Mesenchymal stem cell (in vitro differentiated cells and primary cell): ENCODE results near the gene YAF2.
"Not testable (repeated sequence)": the region's sequence is repeated elsewhere in the genome, so short reads cannot be mapped to it uniquely, and the experiment has no call there.

Experiments
- DNase-seq: peaks from one replicate; pipeline ENCODE4 v3.0.0-alpha.2; 2013
- H2AFZ ChIP-seq: one replicate; pipeline ENCODE4 v1.6.1; 2013; ENCODE audit warnings: low read depth, mild to moderate bottlenecking, control low read depth, inconsistent platforms, low read length, moderate library complexity
- H2AK5ac ChIP-seq: 2 replicates; pipeline ENCODE4 v1.6.1; 2013; ENCODE audit warnings: low read length, moderate library complexity, mild to moderate bottlenecking, inconsistent platforms; ENCODE audit not compliant: severe bottlenecking
- H2BK120ac ChIP-seq: one replicate; pipeline ENCODE4 v1.6.1; 2013; ENCODE audit warnings: low read depth, mild to moderate bottlenecking, inconsistent platforms, low read length, moderate library complexity
- H2BK12ac ChIP-seq, 2 experiments: one replicate each; pipeline ENCODE4 v1.6.1; 2013; ENCODE audit warnings: inconsistent platforms in 2 of 2, low read length in 2 of 2, mild to moderate bottlenecking in 2 of 2, moderate library complexity in 2 of 2, control low read depth in 1 of 2
- H2BK15ac ChIP-seq: one replicate; pipeline ENCODE4 v1.6.1; 2013; ENCODE audit warnings: mild to moderate bottlenecking, low read depth, inconsistent platforms; ENCODE audit not compliant: poor library complexity, severe bottlenecking
- H2BK5ac ChIP-seq: 2 replicates; pipeline ENCODE4 v1.6.1; 2013; ENCODE audit warnings: low read depth, mild to moderate bottlenecking, low read length, control low read depth, inconsistent platforms; ENCODE audit not compliant: poor library complexity, severe bottlenecking
- H3K14ac ChIP-seq, 2 experiments: one replicate each; pipeline ENCODE4 v1.6.1; 2013; ENCODE audit warnings: inconsistent platforms in 2 of 2, low read length in 2 of 2, control low read depth in 1 of 2, mild to moderate bottlenecking in 1 of 2, moderate library complexity in 1 of 2
- H3K18ac ChIP-seq, 2 experiments: one replicate each; pipeline ENCODE4 v1.6.1; 2013; ENCODE audit warnings: inconsistent platforms in 2 of 2, low read length in 2 of 2, control low read depth in 1 of 2, low read depth in 1 of 2, mild to moderate bottlenecking in 1 of 2
- H3K23ac ChIP-seq, 2 experiments: one replicate each; pipeline ENCODE4 v1.6.1; 2013; ENCODE audit warnings: inconsistent platforms in 2 of 2, low read length in 2 of 2, mild to moderate bottlenecking in 2 of 2, moderate library complexity in 2 of 2, control low read depth in 1 of 2
- H3K27ac ChIP-seq: 2 replicates; pipeline ENCODE4 v1.5.1; 2013; ENCODE audit warnings: mild to moderate bottlenecking, moderate library complexity, low read length, control low read depth, inconsistent platforms; ENCODE audit not compliant: poor library complexity, severe bottlenecking
- H3K27me3 ChIP-seq, 2 experiments: 2 replicates each; pipeline versions ENCODE4 v1.6.1 to v1.7.0; 2013; ENCODE audit warnings: low read length in 2 of 2, mild to moderate bottlenecking in 2 of 2, moderate library complexity in 2 of 2, control low read depth in 1 of 2, inconsistent platforms in 1 of 2; ENCODE audit not compliant: control insufficient read depth in 1 of 2, insufficient read depth in 1 of 2
- H3K36me3 ChIP-seq, 2 experiments: 2 replicates each; pipeline versions ENCODE4 v1.6.1 to v1.7.0; 2013; ENCODE audit warnings: low read length in 2 of 2, control low read depth in 1 of 2, inconsistent platforms in 1 of 2, low read depth in 1 of 2, mild to moderate bottlenecking in 1 of 2; ENCODE audit not compliant: insufficient read depth in 2 of 2, control insufficient read depth in 1 of 2
- H3K4ac ChIP-seq, 2 experiments: one replicate each; pipeline ENCODE4 v1.6.1; 2013; ENCODE audit warnings: inconsistent platforms in 2 of 2, low read length in 2 of 2, mild to moderate bottlenecking in 2 of 2, moderate library complexity in 2 of 2, control low read depth in 1 of 2, low read depth in 1 of 2
- H3K4me1 ChIP-seq: 2 replicates; pipeline ENCODE4 v1.6.1; 2013; ENCODE audit warnings: low read depth, low read length, control low read depth; ENCODE audit not compliant: control insufficient read depth, insufficient read depth
- H3K4me2 ChIP-seq: 2 replicates; pipeline ENCODE4 v1.6.1; 2013; ENCODE audit warnings: low read length, mild to moderate bottlenecking, inconsistent platforms; ENCODE audit not compliant: poor library complexity, severe bottlenecking
- H3K4me3 ChIP-seq, 2 experiments: 2 replicates each; pipeline versions ENCODE4 v1.5.1 to v1.7.0; 2013; ENCODE audit warnings: low read length in 2 of 2, mild to moderate bottlenecking in 2 of 2, control low read depth in 1 of 2, low read depth in 1 of 2; ENCODE audit not compliant: insufficient read depth in 1 of 2
- H3K79me1 ChIP-seq: replicated peaks from 2 replicates; pipeline ENCODE4 v1.6.1; 2013; ENCODE audit warnings: mild to moderate bottlenecking, control low read depth, low read length, inconsistent platforms; ENCODE audit not compliant: poor library complexity, severe bottlenecking
- H3K9ac ChIP-seq: 2 replicates; pipeline ENCODE4 v1.7.0; 2013; ENCODE audit warnings: mild to moderate bottlenecking, low read length, moderate library complexity
- H3K9me3 ChIP-seq: 2 replicates; pipeline ENCODE4 v1.7.0; 2013; ENCODE audit warnings: mild to moderate bottlenecking, low read length; ENCODE audit not compliant: control insufficient read depth
- H4K8ac ChIP-seq: one replicate; pipeline ENCODE4 v1.6.1; 2013; ENCODE audit warnings: inconsistent platforms, mild to moderate bottlenecking, low read length, moderate library complexity
- H4K91ac ChIP-seq: one replicate; pipeline ENCODE4 v1.6.1; 2013; ENCODE audit warnings: mild to moderate bottlenecking, low read length, inconsistent platforms
- WGBS: methylation state at CpG from one replicate; pipeline ENCODE4 v1.1.7; 2013; ENCODE audit warnings: mixed read lengths; 5-methylcytosine and 5-hydroxymethylcytosine counted together

The YAF2 gene

GRCh38 chr12:42255866-42256261 is 17.8 kb upstream of the YAF2 start:
- no peak overlapping the region for H4K91ac ChIP-seq
- H2AFZ ChIP-seq = no peak overlapping the region
- no peaks in the 10 kb centered on the region for H3K27me3 ChIP-seq
- H3K4me3 ChIP-seq = no peak overlapping the region
- H3K23ac ChIP-seq = no peak overlapping the region
- no peaks in the 10 kb centered on the region for H3K79me1 ChIP-seq
- no peak for DNase-seq
- no peak overlapping the region for H2BK15ac ChIP-seq
- H3K36me3 ChIP-seq = no peaks in the 10 kb centered on the region
- H2BK5ac ChIP-seq = no peak overlapping the region
- no peak overlapping the region for H3K4ac ChIP-seq
- no peak overlapping the region for H3K18ac ChIP-seq
- no peak overlapping the region for H3K14ac ChIP-seq
- H2BK120ac ChIP-seq = no peak overlapping the region
- no peak overlapping the region for H4K8ac ChIP-seq
- H3K9me3 ChIP-seq = no peaks in the 10 kb centered on the region
- H2AK5ac ChIP-seq = no peak overlapping the region
- H3K4me1 ChIP-seq = no peaks in the 10 kb centered on the region
- H3K4me2 ChIP-seq = no peak overlapping the region
- no peak overlapping the region for H3K27ac ChIP-seq
- no peak overlapping the region for H2BK12ac ChIP-seq
- H3K9ac ChIP-seq = no peak overlapping the region

DNA sequence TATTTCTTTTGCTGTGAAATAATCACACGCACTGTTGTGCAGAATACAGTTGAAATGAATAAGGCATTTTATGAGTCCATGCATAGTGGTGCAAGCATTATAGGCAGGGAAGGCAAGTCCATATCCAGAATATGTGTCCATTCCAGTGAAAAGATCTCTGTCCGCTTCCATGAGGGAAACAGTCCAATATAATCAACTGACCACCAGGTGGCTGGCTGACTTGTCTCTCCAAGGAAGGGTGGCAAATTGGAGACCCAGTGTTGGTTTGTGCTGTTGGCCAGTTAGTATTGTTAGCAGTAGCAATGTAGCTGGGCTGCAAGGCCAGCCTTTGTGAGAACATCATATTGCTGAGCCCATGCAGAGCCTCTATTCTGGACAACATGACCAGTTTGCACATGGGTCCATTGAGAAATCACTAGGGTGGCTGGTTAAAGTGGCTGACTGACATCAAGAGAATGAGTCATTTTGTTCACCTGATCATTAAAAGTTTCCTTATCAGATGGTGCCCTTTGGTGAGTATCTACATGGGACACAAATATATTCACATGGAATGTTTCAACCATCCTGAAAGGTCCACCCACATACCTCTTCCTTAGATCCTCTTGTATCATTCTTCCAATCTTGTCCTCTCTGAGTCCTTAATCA is 17.3 kb upstream of the YAF2 start:
- no peak overlapping the region for H3K4me3 ChIP-seq
- DNase-seq = no peak
- no peak overlapping the region for H3K18ac ChIP-seq
- H3K27me3 ChIP-seq = no peaks in the 10 kb centered on the region
- 86% methylated on average over 2 of the region's 2 CpGs for WGBS
- H3K4me1 ChIP-seq = no peaks in the 10 kb centered on the region
- no peak overlapping the region for H3K14ac ChIP-seq
- H3K4me2 ChIP-seq = no peak overlapping the region
- no peak overlapping the region for H3K9ac ChIP-seq
- no peak overlapping the region for H2AFZ ChIP-seq
- no peaks in the 10 kb centered on the region for H3K9me3 ChIP-seq
- H2BK15ac ChIP-seq = no peak overlapping the region
- no peaks in the 10 kb centered on the region for H3K79me1 ChIP-seq
- no peak overlapping the region for H3K4ac ChIP-seq
- no peak overlapping the region for H2BK12ac ChIP-seq
- H3K36me3 ChIP-seq = no peaks in the 10 kb centered on the region
- no peak overlapping the region for H2BK5ac ChIP-seq
- H4K91ac ChIP-seq = no peak overlapping the region
- H2BK120ac ChIP-seq = no peak overlapping the region
- no peak overlapping the region for H3K23ac ChIP-seq
- no peak overlapping the region for H4K8ac ChIP-seq
- H3K27ac ChIP-seq = no peak overlapping the region
- no peak overlapping the region for H2AK5ac ChIP-seq

DNA sequence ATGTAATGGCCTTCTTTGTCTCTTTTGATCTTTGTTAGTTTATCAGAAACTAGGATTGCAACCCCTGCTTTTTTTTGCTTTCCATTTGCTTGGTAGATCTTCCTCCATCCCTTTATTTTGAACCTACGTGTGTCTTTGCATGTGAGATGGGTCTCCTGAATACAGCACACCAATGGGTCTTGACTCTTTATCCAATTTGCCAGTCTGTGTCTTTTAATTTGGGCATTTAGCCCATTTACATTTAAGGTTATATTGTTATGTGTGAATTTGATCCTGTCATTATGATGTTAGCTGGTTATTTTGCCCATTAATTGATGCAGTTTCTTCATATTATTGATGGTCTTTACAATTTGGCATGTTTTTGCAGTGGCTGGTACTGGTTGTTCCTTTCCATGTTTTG is 14.6 kb upstream of the YAF2 start:
- not testable (repeated sequence) for H3K18ac ChIP-seq, H3K27me3 ChIP-seq, H2BK12ac ChIP-seq, DNase-seq, H3K36me3 ChIP-seq, H2BK5ac ChIP-seq, H4K8ac ChIP-seq, H3K14ac ChIP-seq, H4K91ac ChIP-seq, H3K4me1 ChIP-seq, H3K79me1 ChIP-seq, H2AFZ ChIP-seq, H3K4me2 ChIP-seq, H3K9me3 ChIP-seq, H3K9ac ChIP-seq, H2BK15ac ChIP-seq, H2AK5ac ChIP-seq, H3K23ac ChIP-seq, H2BK120ac ChIP-seq, H3K27ac ChIP-seq, H3K4me3 ChIP-seq, H3K4ac ChIP-seq
- 100% methylated on average over 1 of the region's 1 CpG for WGBS

DNA sequence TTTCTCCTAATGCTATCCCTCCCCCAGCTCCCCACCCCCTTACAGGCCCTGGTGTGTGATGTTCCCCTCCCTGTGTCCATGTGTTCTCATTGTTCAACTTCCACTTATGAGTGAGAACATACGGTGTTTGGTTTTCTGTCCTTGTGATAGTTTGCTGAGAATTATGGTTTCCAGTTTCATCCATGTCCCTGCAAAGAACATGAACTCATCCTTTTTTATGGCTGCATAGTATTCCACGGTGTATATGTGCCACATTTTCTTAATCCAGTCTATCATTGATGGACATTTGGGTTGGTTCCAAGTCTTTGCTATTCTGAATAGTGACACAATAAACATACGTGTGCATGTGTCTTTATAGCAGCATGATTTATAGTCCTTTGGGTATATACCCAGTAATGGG is 11.0 kb upstream of the YAF2 start:
- H2AK5ac ChIP-seq, H3K9ac ChIP-seq, H3K4me3 ChIP-seq, H4K91ac ChIP-seq, DNase-seq, H3K36me3 ChIP-seq, H3K4me1 ChIP-seq, H2BK5ac ChIP-seq, H3K18ac ChIP-seq, H3K27ac ChIP-seq, H3K4me2 ChIP-seq, H4K8ac ChIP-seq, H3K79me1 ChIP-seq, H3K9me3 ChIP-seq, H2BK15ac ChIP-seq, H2BK12ac ChIP-seq, H3K23ac ChIP-seq, H2BK120ac ChIP-seq, H3K4ac ChIP-seq, H3K14ac ChIP-seq, H3K27me3 ChIP-seq, H2AFZ ChIP-seq: not testable (repeated sequence)
- no CpG with 5 or more reads among the region's 3 CpGs for WGBS
